Retinal pigment epithelial cell (primary cell): ENCODE measurements around the gene FRY.

Experiments used
- DNase-seq: peaks from one replicate; pipeline ENCODE4 v3.0.0-alpha.2; 2010; ENCODE audit warnings: low read depth
- H3K4me3 ChIP-seq: 2 replicates; pipeline ENCODE4 v1.5.1; 2011; ENCODE audit warnings: mild to moderate bottlenecking, low read length, control low read depth, moderate library complexity
- TF ChIP-seq, protein P1 (sequence below): conservative IDR thresholded peaks from 2 replicates; pipeline ENCODE4 v1.5.1; 2011; ENCODE audit warnings: low read depth, low read length, control low read depth, inconsistent platforms

The FRY gene

DNA sequence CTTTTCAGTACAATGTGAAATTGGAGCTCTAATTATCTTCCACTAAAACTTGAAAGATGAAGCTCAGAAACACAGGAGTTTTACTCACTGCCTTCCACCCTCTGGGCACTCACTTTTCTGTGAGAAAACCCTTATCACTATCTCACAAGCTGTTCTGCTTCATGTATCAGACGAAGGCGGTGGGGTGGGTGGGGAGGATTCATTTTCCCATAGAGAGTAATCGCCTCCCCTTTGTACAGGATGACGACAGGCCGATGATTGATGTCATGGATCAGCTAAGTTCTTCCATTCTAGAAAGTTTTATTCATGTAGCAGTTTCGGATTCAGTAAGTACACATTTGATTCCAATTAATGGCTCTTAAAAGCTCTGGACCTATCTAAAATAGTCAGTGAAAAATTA lies 143.7 kb downstream of the FRY start:
- TF ChIP-seq, protein P1, sequence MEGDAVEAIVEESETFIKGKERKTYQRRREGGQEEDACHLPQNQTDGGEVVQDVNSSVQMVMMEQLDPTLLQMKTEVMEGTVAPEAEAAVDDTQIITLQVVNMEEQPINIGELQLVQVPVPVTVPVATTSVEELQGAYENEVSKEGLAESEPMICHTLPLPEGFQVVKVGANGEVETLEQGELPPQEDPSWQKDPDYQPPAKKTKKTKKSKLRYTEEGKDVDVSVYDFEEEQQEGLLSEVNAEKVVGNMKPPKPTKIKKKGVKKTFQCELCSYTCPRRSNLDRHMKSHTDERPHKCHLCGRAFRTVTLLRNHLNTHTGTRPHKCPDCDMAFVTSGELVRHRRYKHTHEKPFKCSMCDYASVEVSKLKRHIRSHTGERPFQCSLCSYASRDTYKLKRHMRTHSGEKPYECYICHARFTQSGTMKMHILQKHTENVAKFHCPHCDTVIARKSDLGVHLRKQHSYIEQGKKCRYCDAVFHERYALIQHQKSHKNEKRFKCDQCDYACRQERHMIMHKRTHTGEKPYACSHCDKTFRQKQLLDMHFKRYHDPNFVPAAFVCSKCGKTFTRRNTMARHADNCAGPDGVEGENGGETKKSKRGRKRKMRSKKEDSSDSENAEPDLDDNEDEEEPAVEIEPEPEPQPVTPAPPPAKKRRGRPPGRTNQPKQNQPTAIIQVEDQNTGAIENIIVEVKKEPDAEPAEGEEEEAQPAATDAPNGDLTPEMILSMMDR: no peak
- no peak overlapping the region for H3K4me3 ChIP-seq
- DNase-seq: no peak

DNA sequence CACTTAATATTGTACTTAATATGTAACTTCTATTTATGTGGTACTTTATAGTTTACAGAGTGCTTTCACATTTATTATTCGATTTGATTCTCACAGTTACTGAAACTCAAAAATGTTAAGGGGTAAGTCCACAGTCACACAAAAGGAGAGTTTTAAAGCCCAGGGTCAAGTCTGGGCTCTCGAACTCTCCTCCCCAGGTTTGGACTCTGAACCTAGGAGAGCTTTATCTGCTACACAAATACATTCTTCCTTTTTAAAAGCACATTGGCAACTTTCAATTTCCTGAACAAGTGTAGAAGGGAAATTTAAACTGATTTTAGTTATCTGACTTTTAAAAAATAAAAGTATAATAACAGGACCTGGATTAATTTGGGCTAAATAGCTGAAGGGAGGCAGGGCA lies 144.4 kb downstream of the FRY start:
- no peak overlapping the region for H3K4me3 ChIP-seq
- TF ChIP-seq, protein P1: no peak
- no peak for DNase-seq

DNA sequence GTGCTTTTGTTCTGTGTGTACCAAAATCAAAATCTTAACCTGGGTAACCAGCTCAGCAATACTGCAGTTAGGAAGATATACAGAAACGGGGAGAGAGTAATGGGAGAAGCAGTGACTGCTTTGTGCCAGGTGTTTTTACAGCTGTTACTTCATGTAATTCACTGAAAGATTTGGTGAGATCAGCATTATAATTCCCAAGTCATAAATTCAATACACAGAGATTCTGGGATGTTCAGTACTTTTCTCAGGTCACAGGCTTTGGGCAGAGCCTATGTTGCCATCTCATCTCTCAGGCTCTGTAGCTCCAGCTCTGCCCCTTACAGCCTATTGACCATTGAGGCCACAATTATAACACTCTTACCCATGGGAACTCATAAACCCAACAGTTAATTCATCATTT lies 145.1 kb downstream of the FRY start:
- H3K4me3 ChIP-seq: no peak overlapping the region
- TF ChIP-seq, protein P1: no peak
- DNase-seq: no peak

DNA sequence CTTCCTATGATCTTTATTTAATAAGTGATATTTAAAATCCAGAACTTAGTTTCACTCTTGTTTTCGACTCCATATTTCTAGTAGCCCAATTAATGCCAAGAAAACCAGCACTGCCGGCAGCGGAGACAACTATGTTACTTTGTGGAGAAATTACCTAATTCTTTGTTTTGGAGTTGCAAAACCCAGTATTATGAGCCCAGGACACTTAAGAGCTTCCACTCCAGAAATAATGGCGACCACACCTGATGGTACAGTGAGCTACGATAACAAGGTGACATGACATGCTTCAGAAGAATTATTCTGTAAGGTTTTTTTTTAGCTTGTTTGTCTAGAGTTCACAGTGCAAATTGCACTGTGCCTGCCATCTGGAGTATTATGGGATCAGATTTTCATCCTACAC lies 147.2 kb downstream of the FRY start:
- no peak for DNase-seq
- TF ChIP-seq, protein P1: no peak
- no peak overlapping the region for H3K4me3 ChIP-seq

DNA sequence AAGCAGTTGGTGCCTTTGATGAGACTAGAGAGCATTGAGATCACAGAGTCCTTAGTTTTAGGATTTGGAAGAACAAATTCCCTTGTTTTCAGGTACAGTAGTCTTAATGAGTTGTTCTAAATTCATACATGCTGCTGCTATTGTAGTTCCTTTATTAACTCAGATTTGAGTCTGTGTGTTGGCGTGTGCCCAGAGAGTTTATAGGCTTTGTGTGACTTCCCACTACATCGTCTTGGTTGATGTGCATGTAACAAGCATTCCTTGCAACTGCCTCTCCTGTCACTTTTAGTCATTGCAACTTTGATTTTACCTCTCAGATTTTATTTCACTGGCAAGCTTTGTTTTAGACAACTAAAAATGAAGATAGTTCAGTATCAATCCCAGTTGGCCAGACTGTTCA lies 148.1 kb downstream of the FRY start:
- no peak for DNase-seq

DNA sequence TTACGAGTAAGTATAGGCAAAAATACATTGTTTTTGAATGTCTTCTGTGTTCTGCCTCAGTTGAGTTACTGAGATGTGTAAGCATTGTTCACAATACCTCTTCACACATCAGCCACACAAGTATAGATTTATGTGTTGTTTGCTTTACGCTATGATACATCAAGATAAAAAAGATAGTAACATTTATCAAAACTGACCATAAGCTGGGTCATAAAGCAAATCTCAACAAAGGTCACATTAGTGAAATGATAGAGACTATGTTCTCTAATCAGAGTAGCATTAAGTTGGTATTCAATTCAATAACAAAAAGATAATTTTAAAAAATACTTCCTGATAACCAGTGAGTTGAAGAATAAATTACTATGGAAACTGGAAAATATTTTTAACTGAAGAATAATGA lies 156.1 kb downstream of the FRY start:
- no peak for DNase-seq
- H3K4me3 ChIP-seq: no peak overlapping the region
- TF ChIP-seq, protein P1: no peak

More for the DNA sequence above, 148.1 kb downstream of the FRY start:
- TF ChIP-seq, protein P1: no peak
- H3K4me3 ChIP-seq: no peak overlapping the region

DNA sequence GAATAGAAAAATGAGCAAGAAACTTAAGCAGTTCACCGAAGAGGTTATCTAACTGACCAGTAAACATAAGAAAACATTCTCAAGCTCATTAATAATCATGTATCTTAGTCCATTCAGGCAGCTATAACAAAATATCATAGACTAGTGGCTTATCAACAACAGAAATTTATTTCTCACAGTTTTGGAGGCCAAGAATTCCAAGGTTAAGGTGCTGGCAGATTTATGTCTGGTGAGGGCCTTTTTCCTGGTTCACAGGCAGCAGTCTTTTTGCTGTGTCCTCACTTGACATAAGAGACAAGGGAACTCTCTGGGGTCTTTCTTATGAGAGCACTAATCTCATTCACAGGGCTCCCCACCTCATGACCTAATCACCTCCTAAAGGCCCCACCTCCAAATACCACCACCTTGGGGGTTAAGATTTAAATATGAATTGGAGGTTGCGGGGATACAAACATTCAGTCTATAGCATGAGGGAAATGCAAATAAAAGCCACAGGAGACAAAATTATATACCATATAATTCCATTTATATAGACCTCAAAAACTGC lies 160.0 kb downstream of the FRY start:
- TF ChIP-seq, protein P1: no peak
- no peak for DNase-seq
- no peak overlapping the region for H3K4me3 ChIP-seq
